ENCODE results near the gene CATSPER2. TPM values are rescaled to one million over a fixed set of nuclear protein-coding genes. Genes with fewer than 3 reads are reported as not detected.
"Not testable (repeated sequence)": the region's sequence is repeated elsewhere in the genome, so short reads cannot be mapped to it uniquely, and the experiment has no call there.

The CATSPER2 gene
- total and polyA plus RNA-seq, 4 donors = 0.63 to 13.7 (median 8.1) TPM

DNA sequence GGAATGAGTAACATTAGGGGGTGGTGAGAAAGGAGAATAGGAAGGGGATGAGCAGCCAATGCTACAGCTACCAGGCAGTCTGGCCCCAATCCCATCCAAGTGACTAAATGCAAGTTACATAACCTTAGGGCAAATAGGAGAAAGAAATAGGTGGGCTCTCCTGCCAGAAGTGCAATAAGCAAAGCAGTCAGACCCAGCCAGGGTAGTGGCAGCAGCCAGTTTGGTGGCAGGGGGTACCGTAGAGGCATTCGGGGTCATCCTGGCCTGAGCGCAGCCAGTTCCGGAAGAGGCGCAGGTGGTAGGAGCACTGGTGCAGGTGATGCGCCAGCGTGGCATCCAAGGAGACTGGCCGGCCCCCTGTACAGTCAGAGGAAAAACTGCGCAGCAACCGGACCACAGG, 11.1 kb upstream of the CATSPER2 start:
- 90% methylated on average over 7 of the region's 10 CpGs; no CpG with 5 or more reads in 1 of the 2 donors for WGBS, 2 donors
- H3K4me3 ChIP-seq (ENCODE audit: low read length in 2 of 2); H3K27ac ChIP-seq (ENCODE audit: low read depth in 1 of 2, low read length in 2 of 2); ATAC-seq (ENCODE audit: low FRiP score); H3K27me3 ChIP-seq (ENCODE audit: control insufficient read depth in 1 of 2, insufficient read depth in 2 of 2, low read length in 1 of 2); H3K36me3 ChIP-seq (ENCODE audit: control insufficient read depth in 1 of 2, insufficient read depth in 2 of 2, low read length in 1 of 2); intact Hi-C loops (cut with DNase I); DNase-seq; H3K4me1 ChIP-seq (ENCODE audit: control insufficient read depth in 1 of 2, insufficient read depth in 2 of 2, low read length in 2 of 2); H3K9me3 ChIP-seq (ENCODE audit: control insufficient read depth, low read length): not testable (repeated sequence)

GRCh38 chr15:43649430-43649926, 834 bp upstream of the CATSPER2 start:
- H3K9me3 ChIP-seq (ENCODE audit: control insufficient read depth, low read length); H3K27ac ChIP-seq (ENCODE audit: low read depth in 1 of 2, low read length in 2 of 2); H3K4me3 ChIP-seq (ENCODE audit: low read length in 2 of 2); H3K27me3 ChIP-seq (ENCODE audit: control insufficient read depth in 1 of 2, insufficient read depth in 2 of 2, low read length in 1 of 2); DNase-seq; ATAC-seq (ENCODE audit: low FRiP score); H3K36me3 ChIP-seq (ENCODE audit: control insufficient read depth in 1 of 2, insufficient read depth in 2 of 2, low read length in 1 of 2); H3K4me1 ChIP-seq (ENCODE audit: control insufficient read depth in 1 of 2, insufficient read depth in 2 of 2, low read length in 2 of 2); intact Hi-C loops (cut with DNase I): not testable (repeated sequence)
- 94 to 99% methylated on average over 15 to 16 of the region's 16 CpGs for WGBS, 2 donors

GRCh38 chr15:43638464-43639204, 10.0 kb downstream of the CATSPER2 start:
- ATAC-seq (ENCODE audit: low FRiP score); H3K9me3 ChIP-seq (ENCODE audit: control insufficient read depth, low read length); H3K27ac ChIP-seq (ENCODE audit: low read depth in 1 of 2, low read length in 2 of 2); H3K36me3 ChIP-seq (ENCODE audit: control insufficient read depth in 1 of 2, insufficient read depth in 2 of 2, low read length in 1 of 2); intact Hi-C loops (cut with DNase I); DNase-seq; H3K4me3 ChIP-seq (ENCODE audit: low read length in 2 of 2); H3K27me3 ChIP-seq (ENCODE audit: control insufficient read depth in 1 of 2, insufficient read depth in 2 of 2, low read length in 1 of 2); H3K4me1 ChIP-seq (ENCODE audit: control insufficient read depth in 1 of 2, insufficient read depth in 2 of 2, low read length in 2 of 2): not testable (repeated sequence)
- WGBS, 2 donors = 87 to 91% methylated on average over 8 of the region's 8 CpGs

GRCh38 chr15:43626937-43627336, 21.7 kb downstream of the CATSPER2 start:
- DNase-seq = not testable (repeated sequence)

DNA sequence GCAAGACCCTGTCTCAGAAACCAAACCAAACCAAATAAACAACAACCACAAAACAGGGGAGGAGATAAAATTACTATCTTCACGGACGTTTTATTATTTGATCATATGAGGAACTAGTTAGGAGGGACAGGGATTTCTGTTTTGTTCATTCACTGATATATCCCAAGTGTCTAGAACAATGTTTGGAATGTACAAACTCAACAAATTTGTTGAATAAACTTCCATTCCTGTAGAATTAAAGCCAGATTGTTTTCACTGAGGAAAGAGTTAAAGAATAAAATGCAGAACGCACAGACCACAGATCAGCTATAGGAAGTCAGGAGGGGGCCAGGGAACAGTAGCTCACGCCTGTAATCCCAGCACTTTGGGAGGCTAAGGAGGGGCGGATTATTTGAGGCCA, 23.5 kb downstream of the CATSPER2 start:
- H3K4me1 ChIP-seq (ENCODE audit: control insufficient read depth in 1 of 2, insufficient read depth in 2 of 2, low read length in 2 of 2) = no peaks in the 10 kb centered on the region
- H3K36me3 ChIP-seq (ENCODE audit: control insufficient read depth in 1 of 2, insufficient read depth in 2 of 2, low read length in 1 of 2) = no peaks in the 10 kb centered on the region
- no peak overlapping the region for H3K27ac ChIP-seq (ENCODE audit: low read depth in 1 of 2, low read length in 2 of 2)
- no peak for DNase-seq
- 11 to 16% methylated on average over 5 of the region's 5 CpGs for whole genome bisulfite sequencing, 2 donors
- H3K27me3 ChIP-seq (ENCODE audit: control insufficient read depth in 1 of 2, insufficient read depth in 2 of 2, low read length in 1 of 2) = no peaks in the 10 kb centered on the region
- no peak overlapping the region for H3K4me3 ChIP-seq (ENCODE audit: low read length in 2 of 2)
- no peaks in the 10 kb centered on the region for H3K9me3 ChIP-seq (ENCODE audit: control insufficient read depth, low read length)
- intact Hi-C loops (cut with DNase I) = no loop called here
- ATAC-seq (ENCODE audit: low FRiP score) = no peak

More at GRCh38 chr15:43626937-43627336, 21.7 kb downstream of the CATSPER2 start:
- H3K27ac ChIP-seq (ENCODE audit: low read depth in 1 of 2, low read length in 2 of 2); intact Hi-C loops (cut with DNase I); H3K36me3 ChIP-seq (ENCODE audit: control insufficient read depth in 1 of 2, insufficient read depth in 2 of 2, low read length in 1 of 2); H3K4me1 ChIP-seq (ENCODE audit: control insufficient read depth in 1 of 2, insufficient read depth in 2 of 2, low read length in 2 of 2); ATAC-seq (ENCODE audit: low FRiP score); H3K4me3 ChIP-seq (ENCODE audit: low read length in 2 of 2); H3K27me3 ChIP-seq (ENCODE audit: control insufficient read depth in 1 of 2, insufficient read depth in 2 of 2, low read length in 1 of 2); H3K9me3 ChIP-seq (ENCODE audit: control insufficient read depth, low read length): not testable (repeated sequence)

DNA sequence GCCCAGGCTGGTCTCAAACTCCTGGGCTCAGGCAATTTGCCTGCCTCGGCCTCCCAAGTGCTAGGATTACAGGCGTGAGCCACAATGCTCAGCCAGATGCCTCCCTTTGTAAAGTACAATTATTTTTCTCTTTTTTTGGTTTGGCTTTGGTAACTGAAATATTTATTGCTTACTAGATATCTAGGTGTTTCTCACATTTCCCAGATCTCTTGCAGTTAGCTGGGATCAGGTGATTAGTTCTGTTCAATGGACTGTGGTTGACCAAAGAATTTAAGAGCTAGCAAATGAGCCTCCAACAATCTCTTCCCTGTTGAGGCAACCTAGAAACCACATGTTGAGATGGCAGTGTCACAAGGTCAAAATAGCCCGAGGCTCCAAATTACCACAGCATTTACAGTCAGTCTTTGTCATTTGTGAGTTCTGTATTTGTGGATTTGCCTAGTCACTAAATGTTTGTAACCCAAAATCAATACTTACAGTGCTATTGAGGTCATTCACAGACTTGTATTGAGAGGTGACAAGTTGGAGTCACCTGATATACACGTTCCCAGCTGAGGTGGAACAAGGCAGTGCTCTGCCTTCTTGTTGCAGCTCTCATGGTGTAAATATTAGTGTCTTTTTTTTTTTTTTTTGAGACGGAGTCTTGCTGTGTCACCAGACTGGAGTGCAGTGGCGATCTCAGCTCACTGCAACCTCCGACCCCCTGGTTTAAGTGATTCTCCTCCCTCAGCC, 26.4 kb downstream of the CATSPER2 start:
- DNase-seq; H3K4me3 ChIP-seq (ENCODE audit: low read length in 2 of 2); H3K36me3 ChIP-seq (ENCODE audit: control insufficient read depth in 1 of 2, insufficient read depth in 2 of 2, low read length in 1 of 2); intact Hi-C loops (cut with DNase I); H3K27ac ChIP-seq (ENCODE audit: low read depth in 1 of 2, low read length in 2 of 2); ATAC-seq (ENCODE audit: low FRiP score); H3K9me3 ChIP-seq (ENCODE audit: control insufficient read depth, low read length); H3K4me1 ChIP-seq (ENCODE audit: control insufficient read depth in 1 of 2, insufficient read depth in 2 of 2, low read length in 2 of 2); H3K27me3 ChIP-seq (ENCODE audit: control insufficient read depth in 1 of 2, insufficient read depth in 2 of 2, low read length in 1 of 2): not testable (repeated sequence)
- WGBS, 2 donors = 50 to 62% methylated on average over 3 to 5 of the region's 7 CpGs

- not testable (repeated sequence) for DNase-seq
- no CpG with 5 or more reads among the region's 2 CpGs for WGBS, 2 donors
Measured at GRCh38 chr15:43618700-43619099, 29.9 kb downstream of the CATSPER2 start, which contains the start of gene STRC. STRC (minus strand) TSS chr15:43618800; CDS start chr15:43618722, 78 bp downstream.

DNA sequence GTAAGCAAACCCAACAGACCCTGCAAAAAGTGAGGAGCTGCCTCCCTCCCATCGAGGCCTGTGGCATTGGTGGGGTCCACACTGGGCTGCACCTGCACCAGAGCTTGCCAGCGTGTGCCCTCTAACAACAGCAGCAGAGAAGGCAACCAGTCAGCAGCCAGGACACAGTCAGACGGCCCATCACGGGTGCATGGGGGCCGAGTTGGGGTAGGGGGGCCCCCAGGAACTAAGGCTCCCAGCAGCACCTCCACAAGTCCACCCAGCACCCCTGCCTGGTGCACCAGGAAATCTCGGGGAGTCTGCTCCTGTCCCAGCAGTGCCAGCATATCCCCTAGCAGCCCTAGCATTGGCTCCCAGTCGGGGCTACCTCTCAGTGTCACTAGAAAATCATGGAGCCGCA, 30.9 kb downstream of the CATSPER2 start:
- DNase-seq; intact Hi-C loops (cut with DNase I); H3K36me3 ChIP-seq (ENCODE audit: control insufficient read depth in 1 of 2, insufficient read depth in 2 of 2, low read length in 1 of 2); H3K27ac ChIP-seq (ENCODE audit: low read depth in 1 of 2, low read length in 2 of 2); H3K9me3 ChIP-seq (ENCODE audit: control insufficient read depth, low read length); H3K4me1 ChIP-seq (ENCODE audit: control insufficient read depth in 1 of 2, insufficient read depth in 2 of 2, low read length in 2 of 2); H3K4me3 ChIP-seq (ENCODE audit: low read length in 2 of 2); ATAC-seq (ENCODE audit: low FRiP score); H3K27me3 ChIP-seq (ENCODE audit: control insufficient read depth in 1 of 2, insufficient read depth in 2 of 2, low read length in 1 of 2): not testable (repeated sequence)
- WGBS, 2 donors = 70 to 81% methylated on average over 3 to 4 of the region's 8 CpGs

More at GRCh38 chr15:43618700-43619099, 29.9 kb downstream of the CATSPER2 start, which contains the start of gene STRC:
- ATAC-seq (ENCODE audit: low FRiP score); H3K27me3 ChIP-seq (ENCODE audit: control insufficient read depth in 1 of 2, insufficient read depth in 2 of 2, low read length in 1 of 2); H3K4me3 ChIP-seq (ENCODE audit: low read length in 2 of 2); H3K4me1 ChIP-seq (ENCODE audit: control insufficient read depth in 1 of 2, insufficient read depth in 2 of 2, low read length in 2 of 2); H3K36me3 ChIP-seq (ENCODE audit: control insufficient read depth in 1 of 2, insufficient read depth in 2 of 2, low read length in 1 of 2); H3K9me3 ChIP-seq (ENCODE audit: control insufficient read depth, low read length); intact Hi-C loops (cut with DNase I); H3K27ac ChIP-seq (ENCODE audit: low read depth in 1 of 2, low read length in 2 of 2): not testable (repeated sequence)

Measured in aorta (tissue), 5 donors.